Activated effector memory CD4-positive, alpha-beta T cell treated with anti-CD3 and anti-CD28 coated beads, Interleukin-2, amount 50 U/mL, for 16 hours (primary cell): Measurements from ENCODE around the gene RASGRP2.

Source experiments
- DNase-seq: peaks from one replicate; pipeline ENCODE4 v3.0.0-alpha.2; 2020

RASGRP2 gene

GRCh38 chr11:64694026-64694755 lies 49.8 kb downstream of the RASGRP2 start:
- DNase-seq = no peak

GRCh38 chr11:64692764-64693331 lies 51.1 kb downstream of the RASGRP2 start:
- DNase-seq = no peak

- DNase-seq = no peak
These were observed 52.4 kb downstream of the RASGRP2 start for GRCh38 chr11:64691543-64691942.

- DNase-seq = no peak
These were observed 53.7 kb downstream of the RASGRP2 start for GRCh38 chr11:64690235-64690634.

- peak; percentile 95 for DNase-seq
These were observed 55.4 kb downstream of the RASGRP2 start for GRCh38 chr11:64688534-64688982.

- no peak for DNase-seq
These were observed 56.1 kb downstream of the RASGRP2 start for GRCh38 chr11:64687643-64688533.

- DNase-seq = no peak
These were observed 56.7 kb downstream of the RASGRP2 start for GRCh38 chr11:64687204-64687603.

- no peak for DNase-seq
These were observed 57.3 kb downstream of the RASGRP2 start for GRCh38 chr11:64686466-64687170.

- no peak for DNase-seq
These were observed 58.4 kb downstream of the RASGRP2 start for GRCh38 chr11:64685536-64685935.

- DNase-seq = no peak
These were observed 59.6 kb downstream of the RASGRP2 start for GRCh38 chr11:64684357-64684756.

- no peak for DNase-seq
These were observed 62.8 kb downstream of the RASGRP2 start for GRCh38 chr11:64681171-64681570.

GRCh38 chr11:64679846-64680245 lies 64.1 kb downstream of the RASGRP2 start:
- DNase-seq = no peak

GRCh38 chr11:64677441-64678023 lies 66.4 kb downstream of the RASGRP2 start:
- no peak for DNase-seq
